GM19328 (cell line): ENCODE data around the gene SLC22A16.
"Not testable (repeated sequence)": the region's sequence is repeated elsewhere in the genome, so short reads cannot be mapped to it uniquely, and the experiment has no call there.

Experiments
- ATAC-seq: cut with Tn5 transposase; IDR thresholded peaks from one replicate; pipeline ENCODE4 v1.9.1; 2021; ENCODE audit warnings: mild to moderate bottlenecking, moderate library complexity; ENCODE audit not compliant: unreplicated experiment

SLC22A16 gene

DNA sequence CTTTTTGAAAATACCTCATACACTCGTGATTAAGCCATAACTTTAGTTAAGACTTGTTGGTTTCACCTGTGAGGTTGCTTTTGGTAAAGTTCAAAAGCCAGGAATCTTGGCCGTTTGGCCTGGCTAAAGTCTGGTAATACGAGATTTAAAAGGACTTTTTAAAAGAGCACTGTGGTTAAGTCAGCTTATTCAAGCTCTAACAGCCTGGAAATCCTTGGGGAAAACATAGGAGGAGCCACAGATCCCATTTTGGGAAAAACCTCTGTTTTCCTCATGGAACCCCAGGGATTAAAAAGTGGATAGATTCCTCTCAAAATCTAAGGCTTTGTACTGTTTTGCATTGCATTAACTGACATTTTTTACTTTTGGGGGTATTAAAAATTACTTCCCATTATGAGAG lies 13.7 kb upstream of the SLC22A16 start:
- ATAC-seq: no peak

DNA sequence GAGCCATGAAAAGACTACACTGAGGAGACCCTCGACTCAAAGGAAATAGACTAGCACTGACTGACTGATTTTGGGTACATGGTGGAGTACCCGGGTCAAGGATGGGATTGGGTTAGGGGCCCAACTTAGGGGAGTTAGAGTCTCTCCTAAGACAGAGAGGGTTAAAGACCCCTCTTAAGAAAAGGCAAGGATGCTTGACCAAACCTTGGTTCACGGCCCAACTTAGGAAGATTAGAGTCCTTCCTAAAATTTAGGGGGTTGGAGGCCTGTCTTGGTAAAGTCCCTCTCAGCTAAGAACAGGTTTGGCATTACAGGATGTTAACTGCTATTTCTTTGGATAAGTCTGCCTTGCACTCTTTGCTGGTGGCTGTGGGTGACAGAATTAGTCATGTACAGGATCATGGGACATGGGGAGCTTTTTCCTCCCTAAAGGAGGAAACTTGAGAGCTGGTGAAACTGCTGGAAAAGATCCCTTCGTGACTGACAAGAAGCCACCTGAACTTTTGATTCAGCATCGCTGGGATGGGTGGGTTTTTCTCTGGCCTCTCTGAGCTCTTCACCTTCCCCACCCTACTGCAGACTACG lies 12.3 kb upstream of the SLC22A16 start:
- ATAC-seq: no peak

DNA sequence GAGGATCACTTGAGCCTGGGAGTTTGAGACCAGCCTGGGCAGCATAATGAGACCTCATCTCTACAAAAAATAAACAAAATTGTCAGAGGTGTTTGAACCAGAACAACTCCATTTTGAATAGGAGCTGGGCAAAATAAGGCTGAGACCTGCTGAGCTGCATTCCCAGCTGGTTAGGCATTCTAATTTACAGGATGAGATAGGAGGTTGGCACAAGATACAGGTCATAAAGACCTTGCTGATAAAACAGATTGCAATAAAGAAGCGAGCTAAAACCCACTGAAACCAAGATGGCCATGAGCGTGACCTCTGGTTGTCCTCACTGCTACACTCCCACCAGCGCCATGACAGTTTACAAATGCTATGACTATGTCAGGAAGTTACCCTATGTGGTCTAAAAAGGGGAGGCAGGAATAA lies 11.6 kb upstream of the SLC22A16 start:
- ATAC-seq: not testable (repeated sequence)

DNA sequence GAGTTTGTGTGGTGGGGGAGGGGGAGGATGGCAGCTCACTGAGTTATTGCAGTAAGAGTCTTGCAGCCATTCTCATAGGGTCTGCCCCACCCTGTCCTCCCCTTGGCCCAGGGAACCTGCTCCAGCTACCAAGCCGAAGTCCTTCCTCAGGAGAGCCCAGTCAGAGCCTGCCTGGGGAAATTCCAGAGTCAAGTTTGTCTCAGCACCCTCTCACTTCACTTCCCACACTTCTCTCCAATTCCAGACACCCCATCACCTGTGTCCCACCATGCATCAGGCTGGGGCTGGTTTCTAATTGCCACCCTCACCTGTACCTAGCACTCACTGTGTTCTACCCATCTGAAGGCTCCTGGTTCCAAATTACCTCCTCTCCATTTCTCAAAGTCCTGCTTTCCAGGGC lies 10.3 kb upstream of the SLC22A16 start:
- no peak for ATAC-seq

DNA sequence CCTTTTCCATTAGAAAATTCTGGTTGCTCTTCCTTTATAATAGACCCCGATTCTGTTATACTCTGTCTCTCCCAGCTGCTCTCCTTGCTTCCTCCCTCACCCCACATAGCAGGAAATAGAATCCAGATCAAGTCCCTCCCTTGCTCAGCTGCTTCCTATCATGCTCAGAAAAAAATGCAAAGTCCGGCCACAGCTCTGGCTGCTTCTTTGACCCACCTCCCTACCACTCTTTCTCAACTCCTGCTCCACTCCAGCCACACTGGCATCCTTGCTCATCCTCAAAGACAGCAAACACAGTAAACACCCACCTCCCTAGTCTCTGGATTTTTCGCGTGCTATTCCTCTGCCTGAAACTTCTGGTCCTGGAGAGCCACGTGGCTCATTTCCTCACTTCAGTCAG lies 9.1 kb upstream of the SLC22A16 start:
- ATAC-seq: no peak

DNA sequence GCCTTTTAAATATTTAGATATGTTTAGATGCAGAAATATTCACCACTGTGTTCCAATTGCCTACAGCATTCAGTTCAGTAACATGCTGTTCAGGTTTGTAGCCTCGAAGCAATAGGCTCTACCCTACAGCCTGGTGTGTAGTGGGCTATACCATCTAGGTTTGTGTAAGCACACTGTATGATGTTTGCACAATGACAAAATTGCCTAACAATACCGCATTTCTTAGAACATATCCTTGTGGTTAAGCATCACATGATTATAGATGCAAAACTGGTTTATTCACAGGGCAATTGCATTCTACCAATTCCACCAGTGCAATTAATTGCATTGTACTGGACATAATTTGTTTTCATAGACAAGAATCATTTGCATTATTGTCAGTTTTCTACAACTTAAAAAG lies 7.9 kb upstream of the SLC22A16 start:
- no peak for ATAC-seq

DNA sequence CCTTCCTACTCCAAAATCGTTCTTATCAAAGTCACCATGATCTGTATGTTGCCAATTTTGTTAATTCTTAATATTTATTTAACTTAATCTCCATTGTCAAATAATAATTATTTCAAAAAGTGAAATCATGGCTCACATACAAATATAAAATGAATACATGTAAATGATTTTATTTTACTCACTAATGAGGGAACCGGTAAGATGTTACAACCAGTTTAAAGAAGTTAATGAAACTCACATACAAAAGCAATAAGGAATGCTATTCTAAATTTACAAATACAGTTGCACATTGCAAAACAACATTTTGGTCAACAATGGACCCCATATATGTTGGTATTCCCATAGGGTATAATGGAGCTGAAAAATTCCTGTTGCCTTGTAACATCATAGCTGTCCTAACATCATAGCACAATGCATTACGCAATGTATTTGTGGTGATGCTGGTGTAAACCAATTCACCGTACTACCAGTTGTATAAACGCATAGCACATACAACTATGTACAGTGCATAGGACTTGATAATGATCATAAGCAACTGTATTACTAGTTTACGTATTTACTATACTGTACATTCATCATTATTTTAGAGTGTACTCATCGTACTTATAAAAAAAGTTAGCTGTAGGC lies 6.5 kb upstream of the SLC22A16 start:
- ATAC-seq: no peak

DNA sequence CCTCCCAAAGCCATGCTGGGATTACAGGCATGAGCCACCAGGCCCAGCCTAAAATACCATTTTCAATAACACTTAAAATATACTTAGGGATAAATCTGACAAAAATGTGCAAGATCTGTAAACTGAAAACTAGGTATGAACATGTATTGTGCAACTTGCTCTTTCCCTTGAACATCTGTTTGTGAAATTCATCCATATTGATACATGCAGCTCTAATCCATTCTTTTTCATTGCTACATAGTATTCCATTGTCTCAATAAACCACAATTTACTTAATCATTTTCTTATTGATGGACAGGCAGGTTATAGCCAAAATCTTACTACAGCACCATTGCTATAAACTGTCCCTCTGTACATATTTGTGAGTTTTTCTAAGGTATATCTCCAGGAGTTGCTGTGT lies 4.7 kb upstream of the SLC22A16 start:
- no peak for ATAC-seq

DNA sequence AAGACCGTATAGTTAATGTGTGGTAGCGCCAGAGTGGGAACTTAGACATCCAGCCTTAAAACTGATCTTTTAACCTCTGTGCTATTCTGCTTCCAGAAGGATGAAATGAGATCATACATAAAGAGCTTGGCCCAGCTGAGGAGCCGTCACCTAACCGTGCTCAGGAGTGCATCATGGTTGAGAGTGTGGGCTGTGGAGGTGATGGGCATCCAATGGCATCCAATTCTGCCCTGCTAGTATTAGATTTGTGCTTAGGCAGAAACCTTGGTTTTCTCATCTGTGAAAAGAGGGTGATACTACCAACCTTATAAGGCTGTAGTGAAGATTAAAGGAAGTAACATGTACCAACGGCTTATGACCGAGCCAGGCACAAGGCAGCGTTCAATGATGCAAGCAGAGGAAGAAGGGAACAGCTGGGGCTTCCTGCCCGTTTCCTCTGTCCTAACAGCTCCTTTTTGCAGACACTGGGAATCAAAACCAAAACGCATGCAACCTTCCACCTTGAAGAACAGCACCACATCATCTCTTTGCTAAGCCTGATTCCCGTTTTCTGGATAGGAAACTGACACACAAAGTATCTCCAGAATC lies 1.3 kb downstream of the SLC22A16 start:
- ATAC-seq: no peak

DNA sequence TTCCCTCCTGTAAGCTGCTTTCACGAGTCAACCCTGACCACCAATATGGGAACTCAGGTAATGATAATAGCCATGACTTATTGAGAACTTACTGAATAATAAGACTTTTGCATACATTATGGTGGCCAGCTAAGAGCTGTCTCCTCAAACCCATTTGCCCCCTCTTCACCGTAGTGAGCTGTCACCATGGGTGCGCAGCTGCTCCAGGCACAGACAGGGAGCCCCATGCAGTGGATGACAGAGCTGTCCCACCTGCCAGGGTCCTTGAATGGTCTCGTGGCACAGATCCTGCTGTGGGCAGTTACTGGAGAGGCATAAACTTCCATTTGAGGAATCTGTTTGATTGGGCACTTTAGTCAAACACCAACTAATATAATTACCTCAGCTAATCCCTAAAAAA lies 1.9 kb downstream of the SLC22A16 start:
- ATAC-seq: no peak

DNA sequence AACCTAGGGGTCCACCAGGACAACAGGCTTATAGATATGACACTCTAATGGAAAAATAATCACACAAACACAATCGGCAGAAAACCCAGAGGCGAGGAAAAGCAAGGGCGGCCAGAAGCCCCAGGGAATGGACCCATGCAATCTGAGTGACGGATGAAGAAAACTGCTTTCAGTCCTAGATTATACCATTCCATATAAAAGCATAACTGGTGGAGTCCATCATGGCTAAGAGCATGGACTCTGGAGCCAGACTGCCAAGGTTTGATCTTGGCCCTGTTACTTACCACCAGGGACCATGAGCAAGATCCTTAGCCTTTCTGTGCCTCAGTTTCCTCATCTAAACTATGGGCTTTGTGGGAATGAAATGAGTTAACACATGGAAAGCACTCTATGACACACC lies 3.7 kb downstream of the SLC22A16 start:
- ATAC-seq: no peak

DNA sequence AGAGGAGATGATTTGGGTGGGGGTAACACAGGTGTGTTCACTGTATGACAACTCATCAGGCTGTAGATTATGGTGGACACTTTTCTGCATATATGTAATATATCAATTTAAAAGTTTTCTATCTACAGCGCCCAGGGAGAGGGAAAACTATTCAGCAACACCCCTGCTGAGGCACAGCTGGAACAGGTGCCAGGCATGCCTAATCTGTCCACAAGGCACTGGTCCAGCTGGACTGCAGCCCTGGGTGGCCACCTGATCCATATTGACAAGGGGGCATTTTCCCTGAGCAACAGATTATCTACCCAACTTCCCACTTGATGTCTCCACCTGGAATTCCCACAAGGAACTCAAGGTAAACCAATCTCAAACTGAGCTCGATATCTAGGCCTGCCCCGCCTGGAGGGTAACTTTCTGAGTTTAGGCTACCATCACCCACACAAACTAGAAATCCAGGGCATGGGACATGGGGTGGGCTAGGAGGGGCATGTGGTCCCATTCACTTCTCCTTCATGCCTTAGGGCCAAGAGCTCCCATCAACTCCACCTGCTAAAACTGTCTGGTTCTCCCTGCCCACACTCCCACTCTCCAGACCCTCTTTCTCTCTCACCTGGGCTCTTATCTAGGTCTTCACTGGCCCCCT lies 4.6 kb downstream of the SLC22A16 start:
- ATAC-seq: no peak

DNA sequence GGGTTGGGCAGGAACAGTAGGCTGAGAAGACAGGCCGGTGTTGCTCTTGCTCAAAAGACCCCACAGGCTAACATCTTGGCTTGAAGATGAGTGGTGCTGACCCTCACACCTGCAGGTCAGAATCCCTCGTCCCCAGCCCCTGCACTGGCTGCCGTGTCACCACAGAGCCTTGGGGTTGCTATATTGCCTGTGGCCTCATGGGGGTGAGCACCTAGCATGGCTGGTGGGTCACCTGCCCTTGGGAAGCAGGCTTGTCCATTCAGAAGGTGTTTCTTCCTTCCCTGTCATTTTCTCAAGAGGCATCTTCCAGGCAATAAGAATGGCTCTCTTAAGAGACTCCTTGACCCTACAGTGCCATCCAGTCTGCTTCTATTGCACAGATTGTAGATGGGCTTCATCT lies 7.7 kb downstream of the SLC22A16 start:
- no peak for ATAC-seq

DNA sequence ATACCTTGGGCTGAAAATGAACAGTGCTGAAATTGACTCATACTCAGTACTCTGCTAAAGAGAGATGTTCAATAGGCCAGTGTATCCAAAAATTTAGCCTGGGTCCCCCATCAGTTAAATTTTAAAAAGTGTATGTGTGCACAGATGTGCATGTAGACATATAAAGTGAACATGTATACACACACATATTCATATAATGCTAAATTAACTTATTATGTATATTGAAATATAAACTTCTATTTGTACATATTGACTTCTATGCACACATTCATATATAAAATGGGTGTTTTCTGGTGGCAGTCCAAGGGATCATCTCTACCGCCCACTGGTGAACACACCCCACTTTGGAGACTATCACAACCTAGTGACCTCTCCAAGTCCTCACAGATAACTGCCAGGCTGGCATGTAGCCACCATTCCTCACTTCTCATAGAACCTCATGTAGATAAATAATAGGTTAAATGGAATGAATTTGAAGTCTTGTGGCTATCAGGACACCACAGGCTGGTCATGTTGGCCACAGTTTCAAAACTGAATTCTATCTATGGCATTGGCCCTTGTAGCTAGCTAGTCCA lies 8.8 kb downstream of the SLC22A16 start:
- ATAC-seq: no peak

DNA sequence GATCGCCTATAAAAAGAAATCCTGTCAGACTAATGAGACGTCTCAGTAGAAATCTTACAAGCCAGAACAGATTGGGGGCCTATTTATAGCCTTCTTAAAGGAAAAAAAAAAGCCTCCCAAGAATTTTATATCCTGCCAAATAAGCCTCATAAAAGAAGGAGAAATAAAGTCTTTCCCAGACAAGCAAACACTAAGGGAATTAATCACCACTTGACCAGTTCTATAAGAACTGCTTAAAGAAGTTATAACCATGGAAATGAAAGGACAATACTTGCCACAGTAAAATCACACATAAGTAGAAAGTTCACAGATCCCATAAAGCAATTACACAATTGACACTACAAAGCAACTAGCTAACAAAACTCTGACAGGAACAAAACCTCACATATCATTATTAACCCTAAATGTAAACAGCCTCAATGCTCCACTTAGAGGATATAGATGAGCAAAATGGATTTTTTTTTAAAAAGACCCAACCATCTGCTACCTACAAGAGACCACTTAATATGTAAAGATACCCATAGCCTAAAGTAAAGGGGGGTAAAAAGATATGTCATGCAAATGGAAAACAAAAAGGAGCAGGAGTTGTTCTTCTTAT lies 13.4 kb downstream of the SLC22A16 start:
- ATAC-seq: no peak

DNA sequence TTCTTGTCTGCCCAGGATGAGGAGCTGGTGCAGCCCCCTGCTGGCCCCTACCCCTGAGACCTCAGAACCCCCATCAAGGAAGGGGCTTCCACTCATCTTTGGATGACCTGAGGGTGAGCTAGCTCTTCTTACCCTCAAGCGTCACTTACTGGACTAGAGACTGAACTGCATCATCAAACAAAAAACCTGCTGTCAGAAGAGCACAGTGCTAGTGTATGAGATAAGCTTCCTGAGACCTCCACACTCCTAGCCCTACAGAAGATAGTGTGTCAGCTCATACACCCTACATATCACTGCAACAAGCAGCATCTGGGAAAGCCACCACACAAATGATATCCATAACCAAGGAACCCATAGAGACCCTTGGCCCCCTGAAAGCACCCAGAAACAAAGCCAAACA lies 15.0 kb downstream of the SLC22A16 start:
- no peak for ATAC-seq

DNA sequence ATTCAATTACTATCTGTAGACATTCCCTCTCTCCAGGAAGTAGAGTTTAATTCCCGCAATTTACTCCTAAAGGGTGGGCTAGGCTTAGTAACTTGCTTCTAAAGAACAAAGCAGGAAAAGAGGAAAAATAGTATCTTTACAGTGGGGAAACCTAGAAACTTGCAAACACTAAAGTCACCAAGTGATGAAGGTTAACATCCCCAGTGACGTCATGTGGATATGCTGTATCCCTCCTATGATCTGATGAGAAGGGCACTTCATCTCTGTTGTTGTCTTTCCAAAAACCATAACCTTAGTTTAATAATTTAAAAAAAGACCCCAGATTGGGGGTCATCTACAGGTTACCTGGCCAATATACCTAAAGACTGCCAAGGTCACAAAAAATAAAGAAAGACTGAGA lies 17.3 kb downstream of the SLC22A16 start:
- no peak for ATAC-seq

DNA sequence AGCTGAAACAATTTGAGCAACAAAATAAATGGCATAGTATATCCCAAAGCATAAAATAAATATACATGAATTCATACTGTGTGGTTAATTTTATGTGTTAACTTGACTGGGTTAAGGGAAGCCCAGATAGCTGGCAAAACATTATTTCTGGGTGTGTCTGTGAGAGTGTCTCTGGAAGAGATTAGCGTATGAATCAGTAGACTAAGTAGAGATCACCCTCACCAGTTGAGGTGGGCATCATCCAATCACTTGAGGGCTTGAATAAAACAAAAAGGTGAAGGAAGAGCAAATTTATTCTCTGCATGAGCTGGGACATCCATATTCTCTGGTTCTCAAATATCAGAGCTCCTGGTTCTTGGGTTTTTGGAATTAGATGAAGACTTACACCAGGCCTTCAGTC lies 17.9 kb downstream of the SLC22A16 start:
- no peak for ATAC-seq

DNA sequence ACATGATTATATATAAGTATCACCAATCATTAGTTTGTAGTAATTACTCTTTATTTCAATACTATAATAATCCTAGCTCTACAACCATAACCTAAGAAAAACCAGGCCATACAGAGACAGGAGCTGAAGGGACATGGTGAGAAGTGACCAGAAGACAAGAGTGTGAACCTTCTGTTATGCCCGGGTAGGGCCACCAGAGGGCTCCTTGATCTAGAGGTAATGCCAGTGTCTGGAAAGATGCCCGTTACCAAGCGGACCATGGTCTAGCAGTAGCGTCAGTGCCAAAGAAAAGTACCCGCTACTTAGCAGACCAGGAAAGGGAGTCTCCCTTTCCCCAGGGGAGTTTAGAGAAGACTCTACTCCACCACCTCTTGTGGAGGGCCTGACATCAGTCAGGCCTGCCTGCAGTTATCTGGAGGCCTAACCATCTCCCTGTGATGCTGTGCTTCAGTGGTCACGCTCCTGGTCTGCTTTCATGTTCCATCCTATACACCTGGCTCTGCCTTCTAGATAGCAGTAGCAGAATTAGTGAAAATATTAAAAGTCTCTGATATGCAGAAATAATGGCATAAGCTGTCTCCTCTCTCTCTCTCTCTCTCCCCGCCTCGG lies 18.7 kb downstream of the SLC22A16 start:
- not testable (repeated sequence) for ATAC-seq

DNA sequence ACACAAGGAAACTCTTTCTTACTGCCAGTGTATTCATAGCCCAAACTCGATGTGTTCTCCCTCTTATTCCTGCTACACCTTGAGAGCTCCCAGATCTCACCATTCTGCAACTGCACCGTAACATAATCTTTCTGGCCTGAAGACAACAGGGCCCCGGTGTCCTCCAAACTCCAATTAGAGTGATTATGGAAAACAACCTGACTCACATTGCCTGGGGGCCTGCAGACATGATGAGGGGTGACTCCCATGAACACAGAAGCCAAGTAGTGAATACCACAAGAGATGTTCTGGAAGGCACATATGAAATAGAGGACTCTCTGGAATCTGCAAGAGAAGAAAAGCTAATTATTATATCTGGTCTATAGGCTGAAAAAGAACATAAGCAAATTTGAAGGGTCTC lies 19.7 kb downstream of the SLC22A16 start:
- ATAC-seq: no peak

DNA sequence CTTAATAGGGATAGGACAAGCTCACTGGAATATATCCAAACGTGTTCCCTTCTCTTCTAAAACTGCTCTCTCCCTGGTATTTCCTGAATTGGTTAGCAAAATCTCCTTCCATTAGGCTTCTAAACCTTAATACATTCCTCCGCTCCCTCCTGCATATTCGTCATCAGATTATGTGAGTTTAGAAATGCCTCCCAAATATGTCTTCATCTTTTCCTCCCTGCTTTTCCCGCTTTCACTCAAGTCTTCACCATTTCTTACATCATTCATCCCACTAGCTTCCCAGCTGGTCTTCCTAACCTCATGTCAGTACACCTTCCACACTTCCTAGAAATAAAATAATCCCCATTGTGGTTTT lies 26.9 kb downstream of the SLC22A16 start:
- no peak for ATAC-seq
